Measurements from ENCODE around the gene KRT8. TPM values are rescaled to one million over a fixed set of nuclear protein-coding genes. Genes with fewer than 3 reads are reported as not detected.

The KRT8 gene
- total RNA-seq, 2 donors from 2014 or later: 199 to 271 TPM

- DNase-seq (ENCODE audit: low spot score): no peak
- TF ChIP-seq CTCF (IDR thresholded peaks at IDR 0.05): no peak
- no peak overlapping the region for H3K4me3 ChIP-seq
- H3K9me3 ChIP-seq: no peaks in the 10 kb centered on the region
- H3K36me3 ChIP-seq: peaks cover 32% of the 10 kb centered on the region
- no peak overlapping the region for H3K27ac ChIP-seq
- H3K4me1 ChIP-seq: peaks cover 0 to 4% of the 10 kb centered on the region in 2 donors
- no peaks in the 10 kb centered on the region for H3K27me3 ChIP-seq
Observed at GRCh38 chr12:52896190-52897100, 8.4 kb downstream of the KRT8 start.

DNA sequence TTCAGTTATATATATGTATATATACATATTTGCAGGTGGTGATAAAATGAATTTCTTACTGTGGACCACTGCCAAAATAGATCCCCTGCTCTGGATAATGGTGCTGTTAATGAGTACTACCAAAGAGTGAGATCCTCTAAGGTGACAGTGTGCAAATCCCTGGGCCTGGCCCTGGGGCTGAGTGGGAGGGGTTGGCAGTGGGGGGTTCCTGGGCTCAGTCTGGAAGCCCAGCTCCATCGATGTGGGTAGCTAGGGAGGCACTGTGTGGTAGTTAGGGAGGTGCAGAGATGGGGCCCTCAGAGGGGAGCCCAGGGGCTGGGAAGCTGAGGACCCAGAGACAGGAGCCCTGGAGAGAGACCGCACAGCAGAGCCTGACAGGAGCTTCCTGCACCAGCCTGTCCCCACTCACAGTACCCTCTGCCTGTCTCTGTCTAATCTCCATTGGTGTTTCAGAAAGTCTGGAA, 9.1 kb downstream of the KRT8 start:
- H3K9me3 ChIP-seq: no peaks in the 10 kb centered on the region
- H3K27ac ChIP-seq: no peak overlapping the region
- no peaks in the 10 kb centered on the region for H3K27me3 ChIP-seq
- peaks cover 25% of the 10 kb centered on the region for H3K36me3 ChIP-seq
- no peak for TF ChIP-seq CTCF (IDR thresholded peaks at IDR 0.05)
- H3K4me1 ChIP-seq: peaks cover 0 to 4% of the 10 kb centered on the region in 2 donors
- H3K4me3 ChIP-seq: no peak overlapping the region
- DNase-seq (ENCODE audit: low spot score): no peak

DNA sequence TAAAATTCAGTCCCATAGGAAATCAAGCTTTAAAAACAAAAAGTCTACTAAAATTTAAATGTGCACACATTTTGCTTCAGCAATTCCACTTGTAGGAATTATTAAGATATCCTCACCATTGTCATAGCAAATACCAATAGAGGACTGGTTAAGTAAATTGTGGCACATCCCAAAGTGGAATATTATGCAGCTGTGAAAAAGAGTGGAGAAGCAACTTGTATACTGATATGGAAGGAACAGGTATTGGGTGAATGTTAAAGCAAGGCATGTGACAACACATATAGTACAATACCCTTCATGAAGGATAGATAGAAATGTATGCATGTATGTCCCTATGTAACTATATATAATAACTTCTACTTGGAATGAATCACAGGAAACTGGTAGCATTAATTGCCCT, 11.9 kb downstream of the KRT8 start:
- Histone ChIP-seq H3K4me1 (peaks cover 0 to 4% of the 10 kb centered on the region in 2 donors), H3K36me3 (peaks cover under 1% of the 10 kb centered on the region), H3K27ac (no peak overlapping the region), H3K9me3 (no peaks in the 10 kb centered on the region), H3K4me3 (no peak overlapping the region), H3K27me3 (no peaks in the 10 kb centered on the region)
- DNase-seq (ENCODE audit: low spot score): no peak
- TF ChIP-seq CTCF (IDR thresholded peaks at IDR 0.05): no peak

DNA sequence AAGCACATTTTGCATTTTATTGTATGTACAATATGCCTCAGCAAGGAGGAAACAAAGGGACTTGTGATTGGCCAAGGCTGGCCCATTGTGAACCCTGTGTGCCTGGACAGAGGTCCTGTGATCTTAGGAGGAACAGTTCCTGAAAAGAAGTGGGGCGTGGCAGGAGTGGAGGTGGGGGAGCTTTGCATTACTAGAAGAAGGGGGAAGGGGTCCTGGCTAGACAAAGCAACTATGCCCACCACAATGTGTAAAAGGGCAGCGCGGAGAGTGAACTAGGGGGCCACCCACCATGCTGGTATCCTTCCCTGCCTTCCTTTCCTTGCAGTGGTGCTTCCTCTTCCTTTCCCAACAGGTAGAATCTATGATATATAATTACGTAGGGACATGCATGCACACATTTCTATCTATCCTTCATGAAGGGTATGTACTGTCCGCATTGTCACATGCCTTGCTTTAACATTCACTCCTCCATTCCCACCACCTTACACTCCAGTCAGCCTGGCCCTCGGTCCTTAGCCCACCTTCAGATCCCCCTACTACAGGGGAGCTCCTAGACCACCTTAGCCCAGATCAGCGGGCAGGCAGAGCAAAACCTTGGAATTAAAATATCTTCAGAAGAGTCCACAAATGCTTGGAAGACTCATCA, 12.5 kb downstream of the KRT8 start:
- Histone ChIP-seq H3K4me3 (no peak overlapping the region), H3K9me3 (no peaks in the 10 kb centered on the region), H3K27me3 (no peaks in the 10 kb centered on the region), H3K4me1 (peaks cover 0 to 4% of the 10 kb centered on the region in 2 donors), H3K27ac (no peak overlapping the region), H3K36me3 (no peaks in the 10 kb centered on the region)
- TF ChIP-seq CTCF (IDR thresholded peaks at IDR 0.05): no peak
- DNase-seq (ENCODE audit: low spot score): no peak

- Histone ChIP-seq H3K9me3 (no peaks in the 10 kb centered on the region), H3K4me1 (peaks cover 0 to 4% of the 10 kb centered on the region in 2 donors), H3K36me3 (no peaks in the 10 kb centered on the region), H3K4me3 (no peak overlapping the region), H3K27me3 (no peaks in the 10 kb centered on the region), H3K27ac (no peak overlapping the region)
- no peak for TF ChIP-seq CTCF (IDR thresholded peaks at IDR 0.05)
- no peak for DNase-seq (ENCODE audit: low spot score)
Observed at GRCh38 chr12:52891044-52891443, 13.8 kb downstream of the KRT8 start.
